H9 (cell line): ENCODE measurements around the gene ST6GAL1. TPM values are rescaled to one million over a fixed set of nuclear protein-coding genes. Genes with fewer than 3 reads are reported as not detected.

Experiments used
- DNase-seq: peaks from one replicate; pipeline ENCODE4 v3.0.0-alpha.2; 2017
- H2AFZ ChIP-seq: one replicate; pipeline ENCODE4 v1.6.1; 2013; ENCODE audit warnings: mild to moderate bottlenecking, low read length, control low read depth, moderate library complexity
- H2AK5ac ChIP-seq: 2 replicates; pipeline ENCODE4 v1.6.1; 2013; ENCODE audit warnings: low read length, control low read depth, mixed read lengths; ENCODE audit not compliant: insufficient read length
- H2BK120ac ChIP-seq: one replicate; pipeline ENCODE4 v1.6.1; 2013; ENCODE audit warnings: low read depth, mild to moderate bottlenecking, low read length, control low read depth, inconsistent platforms; ENCODE audit not compliant: poor library complexity, severe bottlenecking
- H2BK12ac ChIP-seq: 2 replicates; pipeline ENCODE4 v1.6.1; 2013; ENCODE audit warnings: low read length, control low read depth, mixed read lengths, low read depth; ENCODE audit not compliant: insufficient read length
- H2BK15ac ChIP-seq: 2 replicates; pipeline ENCODE4 v1.6.1; 2013; ENCODE audit warnings: low read depth, low read length, control low read depth
- H2BK20ac ChIP-seq: one replicate; pipeline ENCODE4 v1.6.1; 2013; ENCODE audit warnings: low read depth, mild to moderate bottlenecking, low read length, control low read depth, inconsistent platforms; ENCODE audit not compliant: poor library complexity, severe bottlenecking
- H2BK5ac ChIP-seq: 2 replicates; pipeline ENCODE4 v1.6.1; 2013; ENCODE audit warnings: low read length, control low read depth, mixed read lengths; ENCODE audit not compliant: insufficient read length
- H3K14ac ChIP-seq: 2 replicates; pipeline ENCODE4 v1.6.1; 2013; ENCODE audit warnings: low read length, control low read depth; ENCODE audit not compliant: insufficient read depth
- H3K18ac ChIP-seq: 2 replicates; pipeline ENCODE4 v1.6.1; 2013; ENCODE audit warnings: low read depth, mild to moderate bottlenecking, mixed read lengths, low read length, control low read depth; ENCODE audit not compliant: insufficient read length
- H3K23ac ChIP-seq: 2 replicates; pipeline ENCODE4 v1.6.1; 2013; ENCODE audit warnings: low read length, control low read depth, mixed read lengths, low read depth; ENCODE audit not compliant: insufficient read length
- H3K23me2 ChIP-seq: 2 replicates; pipeline ENCODE4 v1.6.1; 2013; ENCODE audit warnings: low read depth, mild to moderate bottlenecking, mixed read lengths, low read length, control low read depth; ENCODE audit not compliant: insufficient read length, poor library complexity, severe bottlenecking
- H3K27ac ChIP-seq: 2 replicates; pipeline ENCODE4 v1.5.1; 2013; ENCODE audit warnings: low read length, control low read depth, mixed read lengths, low read depth; ENCODE audit not compliant: insufficient read length
- H3K27me3 ChIP-seq: 2 replicates; pipeline ENCODE4 v1.6.1; 2013; ENCODE audit warnings: low read length, control low read depth, inconsistent platforms; ENCODE audit not compliant: insufficient read depth
- H3K4ac ChIP-seq: 2 replicates; pipeline ENCODE4 v1.6.1; 2013; ENCODE audit warnings: low read depth, mild to moderate bottlenecking, control low read depth, inconsistent platforms, low read length, moderate library complexity
- H3K4me1 ChIP-seq: 2 replicates; pipeline ENCODE4 v1.6.1; 2013; ENCODE audit warnings: low read length, control low read depth, inconsistent platforms; ENCODE audit not compliant: insufficient read depth
- H3K4me2 ChIP-seq: 2 replicates; pipeline ENCODE4 v1.6.1; 2013; ENCODE audit warnings: low read length, control low read depth, mixed read lengths; ENCODE audit not compliant: insufficient read length, insufficient read depth
- H3K56ac ChIP-seq: 2 replicates; pipeline ENCODE4 v1.6.1; 2013; ENCODE audit warnings: low read depth, mild to moderate bottlenecking, mixed read lengths, low read length, control low read depth; ENCODE audit not compliant: insufficient read length
- H3K79me1 ChIP-seq: 2 replicates; pipeline ENCODE4 v1.6.1; 2013; ENCODE audit warnings: low read depth, mild to moderate bottlenecking, moderate library complexity, low read length, control low read depth, inconsistent platforms; ENCODE audit not compliant: insufficient read depth, poor library complexity, severe bottlenecking
- H3K79me2 ChIP-seq: 2 replicates; pipeline ENCODE4 v1.6.1; 2013; ENCODE audit warnings: low read length, control low read depth, inconsistent platforms; ENCODE audit not compliant: insufficient read depth
- H3K9ac ChIP-seq: 2 replicates; pipeline ENCODE4 v1.6.1; 2013; ENCODE audit warnings: low read length, control low read depth, mixed read lengths; ENCODE audit not compliant: insufficient read length; ENCODE audit errors: extremely low read depth
- H3K9me3 ChIP-seq: one replicate; pipeline ENCODE4 v1.6.1; 2013; ENCODE audit warnings: low read depth, low read length, inconsistent platforms; ENCODE audit not compliant: control insufficient read depth
- H3T11ph ChIP-seq: one replicate; pipeline ENCODE4 v1.6.1; 2013; ENCODE audit warnings: mild to moderate bottlenecking, low read length, control low read depth, inconsistent platforms
- H4K20me1 ChIP-seq: one replicate; pipeline ENCODE4 v1.6.1; 2013; ENCODE audit not compliant: control insufficient read depth, insufficient read length, insufficient read depth
- H4K5ac ChIP-seq: 2 replicates; pipeline ENCODE4 v1.6.1; 2013; ENCODE audit warnings: low read depth, mild to moderate bottlenecking, mixed read lengths, low read length, control low read depth; ENCODE audit not compliant: insufficient read length
- H4K8ac ChIP-seq: replicated peaks from 2 replicates; pipeline ENCODE4 v1.6.1; 2013; ENCODE audit warnings: low read length, control low read depth, mixed read lengths, low read depth; ENCODE audit not compliant: insufficient read length
- H4K91ac ChIP-seq: 2 replicates; pipeline ENCODE4 v1.6.1; 2013; ENCODE audit warnings: low read depth, mild to moderate bottlenecking, moderate library complexity, mixed read lengths, low read length, control low read depth; ENCODE audit not compliant: insufficient read length
- H3K27ac Mint-ChIP-seq, 3 experiments: 2 replicates in 2 of 3; 3 replicates in 1 of 3; pipeline ENCODE4 v1.8.0; 2020 to 2021; ENCODE audit warnings: mixed read lengths in 3 of 3, mild to moderate bottlenecking in 1 of 3, moderate library complexity in 1 of 3
- H3K27me3 Mint-ChIP-seq: 2 replicates; pipeline ENCODE4 v1.8.0; 2021; ENCODE audit warnings: low read depth, mild to moderate bottlenecking, moderate library complexity, mixed read lengths
- H3K36me3 Mint-ChIP-seq, 3 experiments: 2 replicates in 2 of 3; 3 replicates in 1 of 3; pipeline ENCODE4 v1.8.0; 2020 to 2021; ENCODE audit warnings: low read depth in 3 of 3, mixed read lengths in 3 of 3; ENCODE audit not compliant: insufficient read depth in 1 of 3
- H3K4me1 Mint-ChIP-seq, 2 experiments: 2 replicates each; pipeline ENCODE4 v1.8.0; 2020; ENCODE audit warnings: mixed read lengths in 2 of 2
- H3K4me3 Mint-ChIP-seq, 2 experiments: 2 replicates in 1 of 2; 3 replicates in 1 of 2; pipeline ENCODE4 v1.8.0; 2020 to 2021; ENCODE audit warnings: mild to moderate bottlenecking in 2 of 2, mixed read lengths in 2 of 2, moderate library complexity in 1 of 2
- H3K9me3 Mint-ChIP-seq, 2 experiments: 2 replicates in 1 of 2; 3 replicates in 1 of 2; pipeline ENCODE4 v1.8.0; 2020; ENCODE audit warnings: mild to moderate bottlenecking in 2 of 2, mixed read lengths in 2 of 2, moderate library complexity in 1 of 2
- CTCF ChIP-seq: fragments of 200-600 bp; sonication (generic); conservative IDR thresholded peaks from 3 replicates; pipeline ENCODE4 v1.8.0; 2021; ENCODE audit warnings: antibody characterized with exemption, mild to moderate bottlenecking
- WGBS: extraction: QIAGEN DNeasy Blood & Tissue Kit; methylation state at CpG from one replicate; pipeline ENCODE4 v1.1.7; 2013; ENCODE audit warnings: missing lambda C conversion rate, low lambda C conversion rate, mixed read lengths; ENCODE audit not compliant: insufficient read length; ENCODE audit errors: extremely low coverage; 5-methylcytosine and 5-hydroxymethylcytosine counted together
- total RNA-seq: library from RNA; stranded (reverse); gene quantifications from 2 replicates; pipeline ENCODE4 v1.2.1, GENCODE V29; 2021

The ST6GAL1 gene
- total RNA-seq, 1 experiment from 2014 or later: 139 TPM

GRCh38 chr3:187077085-187077484 lies 146.8 kb downstream of the ST6GAL1 start:
- peak overlapping the region in 2 of 3 experiments; percentile 65 to 83; a peak in 3 of 7 replicates for H3K27ac Mint-ChIP-seq
- Histone ChIP-seq H3K9ac (no peak overlapping the region), H2AK5ac (no peak overlapping the region), H2BK20ac (no peak overlapping the region), H2AFZ (no peak overlapping the region), H3T11ph (no peak overlapping the region), H3K4me1 (peaks cover 8% of the 10 kb centered on the region; the same call in 1 of the 2 replicates), H2BK12ac (no peak overlapping the region), H3K23ac (no peak overlapping the region), H3K27me3 (no peaks in the 10 kb centered on the region), H3K18ac (no peak overlapping the region), H3K27ac (no peak overlapping the region), H3K4me2 (no peak overlapping the region), H3K23me2 (no peaks in the 10 kb centered on the region), H3K9me3 (no peaks in the 10 kb centered on the region), H3K79me1 (no peaks in the 10 kb centered on the region), H3K14ac (no peak overlapping the region), H2BK15ac (no peak overlapping the region), H3K79me2 (no peaks in the 10 kb centered on the region), H4K5ac (no peak overlapping the region), H3K4ac (no peak overlapping the region), H2BK5ac (no peak overlapping the region), H3K56ac (no peak overlapping the region), H4K91ac (no peak overlapping the region), H4K8ac (no peak overlapping the region), H2BK120ac (no peak overlapping the region), H4K20me1 (no peaks in the 10 kb centered on the region)
- WGBS: no CpG with 5 or more reads among the region's 3 CpGs
- no peak for TF ChIP-seq CTCF
- H3K36me3 Mint-ChIP-seq: peaks cover 40 to 64% (median 57%) of the 10 kb centered on the region in 3 experiments
- H3K27me3 Mint-ChIP-seq: no peaks in the 10 kb centered on the region
- peaks cover 37 to 38% of the 10 kb centered on the region in 2 experiments for H3K4me1 Mint-ChIP-seq
- H3K9me3 Mint-ChIP-seq: no peaks in the 10 kb centered on the region
- no peak for DNase-seq
- H3K4me3 Mint-ChIP-seq: no peak overlapping the region
